GM18508 (cell line): ENCODE measurements around the gene AGPAT2.

ENCODE experiments used
- ATAC-seq: cut with Tn5 transposase; IDR thresholded peaks from one replicate; pipeline ENCODE4 v1.9.1; 2021; ENCODE audit warnings: moderate number of reproducible peaks; ENCODE audit not compliant: insufficient read depth, unreplicated experiment

The AGPAT2 gene

GRCh38 chr9:136629879-136630661, 57.2 kb downstream of the AGPAT2 start:
- no peak for ATAC-seq

- ATAC-seq, result no peak
Measured at GRCh38 chr9:136629001-136629878, 58.0 kb downstream of the AGPAT2 start.

GRCh38 chr9:136628268-136628667, 59.0 kb downstream of the AGPAT2 start:
- no peak for ATAC-seq

- no peak for ATAC-seq
Measured at GRCh38 chr9:136627703-136628102, 59.6 kb downstream of the AGPAT2 start.

GRCh38 chr9:136626740-136627642, 60.3 kb downstream of the AGPAT2 start:
- no peak for ATAC-seq

- no peak for ATAC-seq
Measured at GRCh38 chr9:136626066-136626725, 61.1 kb downstream of the AGPAT2 start.

- ATAC-seq, result no peak
Measured at GRCh38 chr9:136625101-136626065, 61.9 kb downstream of the AGPAT2 start.

GRCh38 chr9:136624184-136624951, 62.9 kb downstream of the AGPAT2 start:
- no peak for ATAC-seq

GRCh38 chr9:136623842-136624183, 63.4 kb downstream of the AGPAT2 start:
- ATAC-seq, result no peak
